IPS-18c (cell line): Measurements from ENCODE around the gene GTF3A.

Experiments
- H3K4me3 ChIP-seq: 2 replicates; pipeline ENCODE4 v1.7.0; 2013; ENCODE audit warnings: low read depth, mild to moderate bottlenecking, low read length, moderate library complexity; ENCODE audit not compliant: insufficient read depth
- H3K9me3 ChIP-seq: one replicate; pipeline ENCODE4 v1.6.1; 2013; ENCODE audit warnings: mild to moderate bottlenecking, low read length, moderate library complexity; ENCODE audit not compliant: control insufficient read depth, insufficient read depth

The GTF3A gene

GRCh38 chr13:27470075-27470820 is 45.8 kb downstream of the GTF3A start:
- Histone ChIP-seq H3K4me3 (no peak overlapping the region), H3K9me3 (peaks cover 2% of the 10 kb centered on the region)

GRCh38 chr13:27472441-27472840 is 48.0 kb downstream of the GTF3A start:
- Histone ChIP-seq H3K4me3 (no peak overlapping the region), H3K9me3 (peaks cover 2% of the 10 kb centered on the region)

GRCh38 chr13:27472941-27473340 is 48.5 kb downstream of the GTF3A start:
- H3K9me3 ChIP-seq = peaks cover 2% of the 10 kb centered on the region

GRCh38 chr13:27474751-27475268 is 50.4 kb downstream of the GTF3A start:
- Histone ChIP-seq H3K9me3 (peaks cover 2% of the 10 kb centered on the region), H3K4me3 (no peak overlapping the region)

More at GRCh38 chr13:27472941-27473340, 48.5 kb downstream of the GTF3A start:
- no peak overlapping the region for H3K4me3 ChIP-seq

- H3K9me3 ChIP-seq = no peaks in the 10 kb centered on the region
- H3K4me3 ChIP-seq = no peak overlapping the region
These were observed 52.7 kb downstream of the GTF3A start for GRCh38 chr13:27476943-27477703.

- H3K4me3 ChIP-seq = no peak overlapping the region
- H3K9me3 ChIP-seq = no peaks in the 10 kb centered on the region
These were observed 57.3 kb downstream of the GTF3A start for GRCh38 chr13:27481766-27482165.

- Histone ChIP-seq H3K4me3 (no peak overlapping the region), H3K9me3 (no peaks in the 10 kb centered on the region)
These were observed 58.6 kb downstream of the GTF3A start for GRCh38 chr13:27482983-27483382.

GRCh38 chr13:27483421-27483820 is 59.0 kb downstream of the GTF3A start:
- Histone ChIP-seq H3K4me3 (no peak overlapping the region), H3K9me3 (no peaks in the 10 kb centered on the region)
